ENCODE results near the gene PEG3.
"Not testable (repeated sequence)": the region's sequence is repeated elsewhere in the genome, so short reads cannot be mapped to it uniquely, and the experiment has no call there.

Gene PEG3

DNA sequence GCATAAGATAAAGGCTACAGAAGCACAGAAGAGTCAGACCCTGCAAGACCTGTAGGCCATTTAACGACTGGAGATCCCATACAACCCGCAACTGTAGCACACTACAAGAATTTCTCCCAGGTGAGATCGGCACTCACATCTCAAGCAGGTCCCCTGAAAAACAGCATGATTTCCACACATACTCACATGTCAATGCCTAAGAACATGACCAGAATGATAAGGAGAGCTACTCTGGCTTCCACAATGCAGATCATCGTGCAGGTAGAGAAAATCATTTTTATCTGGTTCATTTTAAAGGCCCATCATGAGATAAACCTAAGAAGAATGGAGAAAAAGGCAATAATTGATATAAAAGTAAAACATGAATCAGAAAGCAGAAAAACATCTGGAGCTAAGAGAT lies 17.5 kb upstream of the PEG3 start:
- FAIRE-seq (no peak), DNase-seq (ENCODE audit: insufficient read length, low spot score) (no peak)
- no peak for TF ChIP-seq POLR2A (IDR thresholded peaks at IDR 0.05; ENCODE audit: low read depth, low read length)

DNA sequence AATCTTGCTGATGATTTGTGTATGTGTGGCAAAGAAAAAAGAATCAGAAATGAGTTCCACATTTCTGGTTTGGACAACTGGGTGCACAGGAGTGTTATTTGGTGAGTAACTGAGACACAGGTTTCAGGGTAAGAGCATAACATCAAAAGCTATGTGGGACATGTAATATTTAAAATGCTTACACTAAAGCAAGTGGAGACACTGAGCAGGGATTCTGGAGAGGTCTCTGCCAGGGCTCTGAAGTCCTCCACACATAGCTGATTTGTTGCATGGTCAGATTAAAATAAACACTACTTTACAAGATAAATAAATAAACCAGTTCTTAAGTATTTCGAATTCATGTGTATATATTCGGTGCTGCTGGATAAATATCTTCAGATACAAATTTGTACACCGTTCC lies 16.3 kb upstream of the PEG3 start:
- FAIRE-seq (no peak), DNase-seq (ENCODE audit: insufficient read length, low spot score) (no peak)
- TF ChIP-seq POLR2A (IDR thresholded peaks at IDR 0.05; ENCODE audit: low read depth, low read length), result no peak

DNA sequence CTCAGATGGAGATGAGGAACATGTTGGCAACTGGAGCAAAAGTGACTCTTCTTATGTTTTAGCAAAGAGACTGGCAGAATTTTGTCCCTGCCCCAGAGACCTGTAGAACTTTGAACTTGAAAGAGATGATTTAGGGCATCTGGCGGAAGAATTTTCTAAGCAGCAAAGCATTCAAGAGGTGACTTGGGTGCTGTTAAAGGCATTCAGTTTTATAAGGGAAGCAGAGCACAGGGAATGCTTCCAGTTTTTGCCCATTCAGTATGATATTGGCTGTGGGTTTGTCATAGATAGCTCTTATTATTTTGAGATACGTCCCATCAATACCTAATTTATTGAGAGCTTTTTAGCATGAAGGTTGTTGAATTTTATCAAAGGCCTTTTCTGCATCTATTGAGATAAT lies 11.8 kb upstream of the PEG3 start:
- not testable (repeated sequence) for FAIRE-seq; DNase-seq (ENCODE audit: insufficient read length, low spot score)

DNA sequence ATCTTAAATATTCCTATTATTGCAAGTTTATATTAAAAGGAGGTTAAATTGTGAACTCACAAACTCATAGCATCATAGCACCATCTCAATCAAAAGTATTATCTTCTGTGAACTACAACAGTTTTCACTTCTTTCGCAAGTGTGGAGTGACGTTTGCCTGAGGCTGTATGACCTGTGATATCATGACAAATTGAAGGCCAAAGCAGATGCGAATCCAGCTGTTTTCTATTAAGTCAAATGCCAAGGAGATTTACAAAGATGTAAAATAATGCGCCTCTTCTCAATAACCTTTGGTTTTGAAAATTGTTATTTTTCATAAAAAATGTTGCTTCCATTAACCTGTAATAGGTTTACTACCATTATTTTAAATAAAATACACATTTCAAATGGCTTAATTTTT lies 7.6 kb upstream of the PEG3 start:
- DNase-seq (ENCODE audit: insufficient read length, low spot score) (no peak), FAIRE-seq (no peak)
- no peak for TF ChIP-seq POLR2A (IDR thresholded peaks at IDR 0.05; ENCODE audit: low read depth, low read length)

DNA sequence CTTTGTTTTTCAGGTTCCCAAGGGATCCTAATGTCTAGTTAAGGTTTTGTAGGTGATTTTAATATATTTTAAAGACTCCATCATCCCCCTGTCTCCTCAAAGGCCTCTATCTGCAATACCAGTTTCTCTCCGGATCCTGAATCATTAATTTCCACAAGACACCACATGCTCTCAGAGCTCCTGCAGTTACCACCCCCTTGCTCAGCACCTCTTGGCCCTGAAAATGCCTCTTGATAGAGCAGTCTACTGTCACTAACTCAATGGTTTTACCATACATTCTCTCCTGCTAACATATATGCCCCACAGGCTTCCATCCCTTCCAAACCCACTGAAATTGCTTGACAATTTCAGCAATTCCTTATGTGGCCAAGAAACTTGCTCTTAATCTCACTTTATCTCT lies 1.9 kb upstream of the PEG3 start:
- no peak for TF ChIP-seq POLR2A (IDR thresholded peaks at IDR 0.05; ENCODE audit: low read depth, low read length)
- DNase-seq (ENCODE audit: insufficient read length, low spot score) (no peak), FAIRE-seq (no peak)

DNA sequence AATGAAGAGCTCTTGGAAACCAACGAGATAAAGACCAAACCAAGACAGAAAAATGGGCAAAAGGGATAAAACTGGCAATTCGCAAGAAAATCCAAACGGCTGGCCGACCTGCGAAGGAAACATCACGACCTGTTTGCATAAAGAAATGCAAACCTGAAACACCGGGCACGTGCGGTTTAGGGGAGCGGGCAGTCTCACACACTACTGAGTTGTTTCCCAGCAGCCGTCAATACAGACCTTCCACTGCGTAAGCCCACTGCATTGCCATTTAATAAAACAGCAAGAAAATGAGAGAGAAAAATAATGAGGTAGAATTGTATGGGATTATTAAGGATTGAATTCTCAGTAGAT lies 642 bp upstream of the PEG3 start:
- TF ChIP-seq POLR2A (IDR thresholded peaks at IDR 0.05; ENCODE audit: low read depth, low read length), result no peak
- DNase-seq (ENCODE audit: insufficient read length, low spot score), result no peak
- FAIRE-seq, result no peak

DNA sequence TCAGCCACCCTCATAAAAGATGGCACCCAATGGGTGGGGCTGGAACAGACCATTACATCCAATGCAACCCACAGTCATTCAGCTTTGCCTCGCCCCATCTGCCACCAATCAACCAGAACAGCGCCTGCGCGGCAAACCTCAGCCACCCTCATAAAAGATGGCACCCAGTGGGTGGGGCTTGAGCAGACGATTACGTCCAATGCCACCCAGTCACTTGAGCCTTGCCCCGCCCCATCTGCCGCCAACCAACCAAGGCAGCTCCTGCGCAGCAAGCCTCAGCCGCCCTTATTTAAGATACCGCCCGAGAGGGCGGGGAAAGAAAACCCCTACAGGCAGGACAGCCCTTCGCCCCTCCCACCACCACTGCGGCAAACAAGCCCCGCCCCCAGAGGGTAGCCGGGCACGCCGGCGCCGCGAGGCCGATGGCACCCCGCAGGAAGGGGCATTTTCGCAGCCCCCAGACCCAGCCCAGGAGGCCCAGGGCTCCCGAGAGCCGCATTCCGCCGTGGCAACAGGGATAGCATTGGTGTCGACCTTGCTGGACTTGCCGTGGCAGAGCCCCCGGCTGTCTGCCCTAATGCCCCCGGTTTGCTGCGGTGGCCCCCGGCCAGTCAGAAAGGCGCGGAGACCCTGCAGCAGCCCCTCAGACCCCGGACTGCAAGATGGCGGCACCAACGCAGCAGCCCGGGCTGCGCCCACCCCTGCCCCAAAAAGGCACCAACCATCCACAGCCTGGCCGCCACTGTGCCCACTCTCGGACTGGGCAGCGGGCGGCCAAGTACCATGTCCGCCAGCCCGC lies 675 bp downstream of the PEG3 start:
- FAIRE-seq, result no peak
- no peak for DNase-seq (ENCODE audit: insufficient read length, low spot score)
- no peak for TF ChIP-seq POLR2A (IDR thresholded peaks at IDR 0.05; ENCODE audit: low read depth, low read length)

DNA sequence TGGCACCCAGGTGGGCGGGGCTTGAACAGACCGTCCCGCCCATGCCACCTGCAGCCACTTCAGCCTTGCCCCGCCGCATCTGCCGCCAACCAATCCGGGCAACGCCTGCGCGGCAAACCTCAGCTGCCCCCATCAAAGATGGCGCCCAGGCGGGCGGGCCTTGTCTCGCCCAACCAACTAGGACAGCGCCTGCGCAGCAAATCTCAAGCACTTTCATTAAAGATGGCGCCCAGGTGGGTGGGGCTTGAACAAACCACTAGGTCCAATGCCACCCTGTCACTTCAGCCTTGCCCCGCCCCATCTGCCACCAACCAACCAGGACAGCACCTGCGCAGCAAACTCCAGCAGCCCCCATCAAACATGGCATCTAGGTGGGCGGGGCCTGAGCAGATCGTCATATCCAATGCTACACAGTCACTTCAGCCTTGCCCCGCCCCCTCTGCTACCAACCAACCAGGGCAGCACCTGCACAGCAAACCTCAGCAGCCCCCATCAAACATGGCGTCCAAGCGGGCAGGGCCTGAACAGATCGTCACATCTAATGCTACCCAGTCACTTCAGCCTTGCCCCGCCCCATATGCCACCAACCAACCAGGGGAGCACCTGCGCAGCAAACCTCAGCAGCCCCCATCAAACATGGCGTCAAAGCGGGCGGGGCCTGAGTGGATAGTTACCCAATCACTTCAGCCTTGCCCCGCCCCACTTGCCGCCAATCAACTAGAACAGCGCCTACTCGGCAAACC lies 1.4 kb downstream of the PEG3 start:
- DNase-seq (ENCODE audit: insufficient read length, low spot score) (no peak), FAIRE-seq (no peak)

DNA sequence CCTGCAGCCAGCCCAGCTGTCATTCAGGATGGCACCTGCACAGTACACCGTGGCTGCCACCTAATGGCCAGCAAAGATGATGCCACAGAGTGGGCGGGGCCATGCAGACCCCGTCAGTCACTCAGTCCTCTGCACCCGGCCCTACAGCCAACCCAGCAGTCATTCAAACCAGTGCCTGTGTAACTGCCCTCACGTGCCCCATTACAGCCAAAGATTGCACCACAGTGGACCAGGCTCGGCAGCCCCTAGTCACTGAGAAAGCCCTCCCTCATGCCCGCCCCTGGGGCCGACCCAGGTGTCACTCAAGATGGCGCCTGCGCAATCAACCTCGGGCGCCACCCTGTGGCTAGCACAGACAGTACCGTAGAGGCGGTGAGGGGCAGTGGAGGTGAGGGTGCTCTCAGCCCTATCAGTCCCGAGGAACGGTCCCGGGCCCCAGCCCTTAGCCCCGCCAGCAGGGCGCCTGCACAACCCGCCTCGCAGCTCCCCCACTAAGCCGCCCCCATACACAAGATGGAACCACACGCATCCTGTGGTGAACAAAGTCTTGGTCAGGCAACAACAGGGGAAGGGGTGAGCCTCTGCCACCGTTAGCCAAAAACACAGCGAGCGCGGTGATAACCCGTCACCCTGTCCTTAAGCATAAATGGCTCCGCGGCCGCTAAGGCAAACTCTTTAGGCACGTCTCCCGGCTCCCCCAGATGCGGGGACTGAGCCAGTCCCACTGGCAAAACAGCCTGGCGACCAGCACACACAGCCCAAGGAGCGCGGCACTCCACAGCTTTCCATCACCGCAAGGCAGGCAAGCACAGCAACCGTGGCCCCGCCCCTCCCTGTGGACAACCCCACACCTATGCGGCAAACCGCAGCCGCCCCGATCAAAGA lies 2.3 kb downstream of the PEG3 start:
- no peak for DNase-seq (ENCODE audit: insufficient read length, low spot score)
- FAIRE-seq, result no peak
- TF ChIP-seq POLR2A (IDR thresholded peaks at IDR 0.05; ENCODE audit: low read depth, low read length), result no peak

More for the DNA sequence above, 1.4 kb downstream of the PEG3 start:
- TF ChIP-seq POLR2A (IDR thresholded peaks at IDR 0.05; ENCODE audit: low read depth, low read length), result no peak

DNA sequence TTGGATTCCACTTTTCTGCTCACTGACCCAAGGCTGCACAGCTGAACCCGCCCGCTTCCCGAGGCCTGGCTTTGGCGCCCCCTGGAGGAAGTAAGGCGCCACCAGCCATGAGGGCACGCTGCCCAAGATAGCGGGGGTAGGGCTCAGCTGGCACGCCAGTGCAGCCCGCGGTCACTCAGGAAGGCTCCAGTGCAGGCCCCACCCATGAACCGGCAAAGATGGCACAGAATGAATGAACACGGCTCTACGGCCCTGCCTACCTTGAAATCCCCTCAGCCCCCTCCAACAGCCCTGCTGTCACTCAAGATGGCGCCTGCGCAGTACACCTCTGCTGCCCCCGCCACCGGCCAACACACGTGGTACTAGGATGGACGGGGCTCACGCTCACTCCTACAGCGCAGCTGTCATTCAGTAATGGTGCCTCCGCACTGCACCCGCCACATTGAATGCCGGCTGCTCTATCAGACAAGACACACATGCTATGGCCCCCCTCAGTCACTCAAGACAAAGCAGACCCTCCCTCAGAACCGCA lies 3.0 kb downstream of the PEG3 start:
- DNase-seq (ENCODE audit: insufficient read length, low spot score) (no peak), FAIRE-seq (no peak)
- no peak for TF ChIP-seq POLR2A (IDR thresholded peaks at IDR 0.05; ENCODE audit: low read depth, low read length)

DNA sequence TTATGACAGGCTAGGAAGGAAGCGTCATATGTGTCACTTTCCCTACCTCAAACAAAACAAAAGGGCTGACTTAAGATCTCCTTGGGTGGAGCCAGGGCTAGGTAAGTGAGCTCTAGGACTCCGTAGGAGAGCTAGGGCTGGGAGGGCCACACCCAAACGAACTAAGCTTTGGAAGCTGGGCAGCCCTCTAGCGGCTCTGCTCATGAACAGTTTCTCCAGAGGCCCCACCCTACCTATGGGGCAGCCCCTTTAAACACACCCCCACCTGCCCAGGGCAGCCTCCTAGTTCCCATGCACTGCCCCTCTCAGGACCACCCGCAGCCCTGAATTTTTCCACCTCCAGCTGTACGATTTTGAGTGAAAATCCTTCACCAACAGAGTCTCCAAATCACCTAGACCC lies 3.5 kb downstream of the PEG3 start:
- FAIRE-seq (no peak), DNase-seq (ENCODE audit: insufficient read length, low spot score) (no peak)
- TF ChIP-seq POLR2A (IDR thresholded peaks at IDR 0.05; ENCODE audit: low read depth, low read length), result no peak

DNA sequence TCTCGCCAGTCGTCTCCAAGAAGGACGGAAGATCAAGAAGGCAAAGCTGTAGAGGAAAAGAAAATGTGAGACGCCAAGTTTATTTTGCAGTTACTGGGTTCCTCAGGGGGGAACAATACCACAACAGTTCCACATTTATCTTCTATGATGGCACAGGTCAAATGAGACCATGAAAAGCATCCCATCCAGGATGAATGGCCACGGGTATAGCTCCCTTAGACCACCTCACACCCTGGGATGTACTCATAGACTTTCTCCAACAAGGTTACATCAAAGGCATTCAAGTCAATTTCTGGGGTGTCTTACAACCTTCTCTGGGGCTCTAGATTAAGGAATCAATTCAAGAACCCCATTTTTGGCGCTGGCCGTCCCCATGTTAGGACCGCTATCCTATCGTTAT lies 4.5 kb downstream of the PEG3 start:
- TF ChIP-seq POLR2A (IDR thresholded peaks at IDR 0.05; ENCODE audit: low read depth, low read length), result no peak
- FAIRE-seq, result no peak
- DNase-seq (ENCODE audit: insufficient read length, low spot score), result no peak

DNA sequence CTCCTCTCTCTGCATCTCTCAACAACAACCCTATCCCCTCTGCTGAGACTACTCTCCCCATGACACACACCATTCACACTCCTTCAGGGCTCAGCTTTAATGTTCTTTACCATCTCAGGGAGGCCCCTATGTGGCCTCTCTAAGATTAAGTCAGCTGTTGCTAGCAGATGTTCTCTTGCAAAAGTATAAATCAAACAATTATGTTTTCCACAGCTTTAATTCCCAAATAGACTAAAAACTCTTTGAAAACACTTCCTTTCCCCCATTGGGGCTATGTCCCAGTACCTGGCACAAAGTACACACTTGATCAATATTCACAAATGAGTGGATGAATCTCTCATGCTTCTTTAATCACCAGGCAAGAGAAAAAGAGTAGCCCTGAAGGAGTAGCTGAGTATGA lies 5.1 kb downstream of the PEG3 start:
- FAIRE-seq (no peak), DNase-seq (ENCODE audit: insufficient read length, low spot score) (no peak)
- no peak for TF ChIP-seq POLR2A (IDR thresholded peaks at IDR 0.05; ENCODE audit: low read depth, low read length)

Data from H54 (cell line).